ENCODE measurements around the gene TBX10.

DNA sequence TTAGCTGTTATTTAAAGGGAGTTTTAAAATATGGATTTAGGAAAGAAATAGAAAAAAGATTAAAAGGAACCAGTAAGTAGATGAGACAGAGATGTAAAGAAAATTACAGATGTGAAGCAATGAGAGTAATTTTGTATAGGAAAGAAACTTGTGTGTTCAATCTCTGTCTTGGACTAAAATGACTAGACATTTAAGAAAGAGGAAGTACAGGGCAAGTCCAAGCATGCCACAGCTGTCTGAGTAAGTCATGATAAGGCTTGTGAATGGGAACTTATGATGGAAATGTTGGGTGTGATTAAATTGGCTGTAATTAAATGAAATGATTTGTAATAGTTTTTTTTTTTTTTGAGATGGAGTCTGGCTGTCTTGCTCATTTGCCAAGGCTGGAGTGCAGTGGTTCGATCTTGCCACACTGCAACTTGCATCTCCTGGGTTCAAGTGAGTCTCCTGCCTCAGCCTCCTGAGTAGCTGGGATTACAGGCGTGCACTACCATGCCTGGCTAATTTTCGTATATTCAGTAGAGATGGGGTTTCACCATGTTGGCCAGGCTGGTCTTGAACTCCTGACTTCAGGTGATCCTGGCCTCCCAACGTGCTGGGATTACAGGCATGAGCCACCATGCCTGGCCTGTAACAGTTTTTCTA, 16.8 kb upstream of the TBX10 start:
- TF ChIP-seq, protein P1, sequence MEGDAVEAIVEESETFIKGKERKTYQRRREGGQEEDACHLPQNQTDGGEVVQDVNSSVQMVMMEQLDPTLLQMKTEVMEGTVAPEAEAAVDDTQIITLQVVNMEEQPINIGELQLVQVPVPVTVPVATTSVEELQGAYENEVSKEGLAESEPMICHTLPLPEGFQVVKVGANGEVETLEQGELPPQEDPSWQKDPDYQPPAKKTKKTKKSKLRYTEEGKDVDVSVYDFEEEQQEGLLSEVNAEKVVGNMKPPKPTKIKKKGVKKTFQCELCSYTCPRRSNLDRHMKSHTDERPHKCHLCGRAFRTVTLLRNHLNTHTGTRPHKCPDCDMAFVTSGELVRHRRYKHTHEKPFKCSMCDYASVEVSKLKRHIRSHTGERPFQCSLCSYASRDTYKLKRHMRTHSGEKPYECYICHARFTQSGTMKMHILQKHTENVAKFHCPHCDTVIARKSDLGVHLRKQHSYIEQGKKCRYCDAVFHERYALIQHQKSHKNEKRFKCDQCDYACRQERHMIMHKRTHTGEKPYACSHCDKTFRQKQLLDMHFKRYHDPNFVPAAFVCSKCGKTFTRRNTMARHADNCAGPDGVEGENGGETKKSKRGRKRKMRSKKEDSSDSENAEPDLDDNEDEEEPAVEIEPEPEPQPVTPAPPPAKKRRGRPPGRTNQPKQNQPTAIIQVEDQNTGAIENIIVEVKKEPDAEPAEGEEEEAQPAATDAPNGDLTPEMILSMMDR (IDR thresholded peaks at IDR 0.05; ENCODE audit: control extremely low read depth in 1 of 3, insufficient read depth in 1 of 3, low read depth in 1 of 3, low read length in 3 of 3): no peak
- TF ChIP-seq MAFK (IDR thresholded peaks at IDR 0.05; ENCODE audit: low read depth, low read length) (no peak), SP2 (IDR thresholded peaks at IDR 0.05; ENCODE audit: low read length) (no peak), NRF1 (IDR thresholded peaks at IDR 0.05; ENCODE audit: low read depth, low read length) (no peak), POLR2A (IDR thresholded peaks at IDR 0.05; ENCODE audit: control extremely low read depth in 1 of 2, low read depth in 2 of 2, low read length in 2 of 2) (no peak), CBX8 (IDR thresholded peaks at IDR 0.05; ENCODE audit: borderline replicate concordance, low read depth, low read length) (no peak), POU5F1 (IDR thresholded peaks at IDR 0.05; ENCODE audit: low read depth, low read length) (no peak), EZH2 (IDR thresholded peaks at IDR 0.05; ENCODE audit: low read depth, low read length, severe bottlenecking) (no peak), BRCA1 (IDR thresholded peaks at IDR 0.05; ENCODE audit: low read depth, low read length) (no peak), ZNF274 (IDR thresholded peaks at IDR 0.05; ENCODE audit: borderline replicate concordance, extremely low read depth, low read length) (no peak), RFX5 (IDR thresholded peaks at IDR 0.05; ENCODE audit: borderline replicate concordance, low read depth, low read length) (no peak), TAF1 (IDR thresholded peaks at IDR 0.05; ENCODE audit: low read depth, low read length) (no peak), CHD1 (IDR thresholded peaks at IDR 0.05; ENCODE audit: low read depth, low read length) (no peak)
- TF ChIP-seq, protein P2, sequence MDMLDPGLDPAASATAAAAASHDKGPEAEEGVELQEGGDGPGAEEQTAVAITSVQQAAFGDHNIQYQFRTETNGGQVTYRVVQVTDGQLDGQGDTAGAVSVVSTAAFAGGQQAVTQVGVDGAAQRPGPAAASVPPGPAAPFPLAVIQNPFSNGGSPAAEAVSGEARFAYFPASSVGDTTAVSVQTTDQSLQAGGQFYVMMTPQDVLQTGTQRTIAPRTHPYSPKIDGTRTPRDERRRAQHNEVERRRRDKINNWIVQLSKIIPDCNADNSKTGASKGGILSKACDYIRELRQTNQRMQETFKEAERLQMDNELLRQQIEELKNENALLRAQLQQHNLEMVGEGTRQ (IDR thresholded peaks at IDR 0.05; ENCODE audit: low read length): no peak
